CD4-positive, alpha-beta T cell (primary cell): ENCODE measurements around the gene PHIP. TPM values are rescaled to one million over a fixed set of nuclear protein-coding genes. Genes with fewer than 3 reads are reported as not detected.

ENCODE experiments used
- ATAC-seq: fragments of 200-7000 bp; cut with Tn5 transposase; one replicate; pipeline ENCODE4 v1.10.0; 2022; ENCODE audit warnings: mild to moderate bottlenecking; ENCODE audit not compliant: poor library complexity
- CTCF ChIA-PET: fragments of 350-600 bp; sonication (Branson Sonifier 250); formaldehyde crosslinking; loops from one replicate; lab custom pipeline; 2021; ENCODE audit warnings: antibody characterized with exemption, inconsistent platforms; lab: Charles Lee
- POLR2A ChIA-PET: fragments of 350-600 bp; sonication (Branson Sonifier 250); formaldehyde crosslinking; loops from one replicate; lab custom pipeline; 2021; ENCODE audit warnings: antibody characterized with exemption, inconsistent platforms; lab: Charles Lee
- DNase-seq, 14 experiments: peaks; one replicate each; pipeline ENCODE4 v3.0.0-alpha.2; 2013 to 2020; ENCODE audit warnings: mixed read lengths in 2 of 14
- H3K27ac ChIP-seq, 2 donors: one replicate each; pipeline versions ENCODE4 v1.5.1 to v1.7.0; 2013; ENCODE audit warnings: low read length in 2 of 2, low read depth in 1 of 2, mild to moderate bottlenecking in 1 of 2
- H3K27me3 ChIP-seq, 2 experiments: 1 replicate in 1 of 2; 2 replicates in 1 of 2; pipeline versions ENCODE4 v1.6.1 to v1.7.0; 2013; ENCODE audit warnings: low read length in 2 of 2, control low read depth in 1 of 2, mild to moderate bottlenecking in 1 of 2, moderate library complexity in 1 of 2; ENCODE audit not compliant: insufficient read depth in 2 of 2, control insufficient read depth in 1 of 2
- H3K36me3 ChIP-seq: one replicate; pipeline ENCODE4 v1.6.1; 2013; ENCODE audit warnings: low read length, control low read depth; ENCODE audit not compliant: insufficient read depth
- H3K4me1 ChIP-seq: one replicate; pipeline ENCODE4 v1.6.1; 2013; ENCODE audit warnings: low read length, control low read depth; ENCODE audit not compliant: insufficient read depth
- H3K4me3 ChIP-seq: one replicate; pipeline ENCODE4 v1.5.1; 2013; ENCODE audit warnings: mild to moderate bottlenecking, low read length, moderate library complexity
- H3K9me3 ChIP-seq, 2 experiments: 1 replicate in 1 of 2; 2 replicates in 1 of 2; pipeline versions ENCODE4 v1.6.1 to v1.7.0; 2013; ENCODE audit warnings: low read length in 2 of 2, mild to moderate bottlenecking in 2 of 2, control low read depth in 1 of 2, moderate library complexity in 1 of 2; ENCODE audit not compliant: control insufficient read depth in 1 of 2, insufficient read depth in 1 of 2
- H3K27ac Mint-ChIP-seq: one replicate; pipeline ENCODE4 v1.8.0; 2020; ENCODE audit warnings: mixed read lengths
- H3K27me3 Mint-ChIP-seq: one replicate; pipeline ENCODE4 v1.8.0; 2021; ENCODE audit warnings: mixed read lengths
- H3K36me3 Mint-ChIP-seq: one replicate; pipeline ENCODE4 v1.8.0; 2021; ENCODE audit warnings: low read depth, mixed read lengths
- H3K4me1 Mint-ChIP-seq: one replicate; pipeline ENCODE4 v1.8.0; 2021; ENCODE audit warnings: low read depth, mixed read lengths
- H3K4me3 Mint-ChIP-seq: one replicate; pipeline ENCODE4 v1.8.0; 2020; ENCODE audit warnings: mild to moderate bottlenecking, mixed read lengths
- H3K9me3 Mint-ChIP-seq: one replicate; pipeline ENCODE4 v1.8.0; 2020; ENCODE audit warnings: mixed read lengths
- intact Hi-C, 2 experiments: fragments of 100-400 bp; cut with DNase I in 1 of 2; cut with micrococcal nuclease in 1 of 2; formaldehyde crosslinking; loops; one replicate each; pipeline versions ENCODE4 v1.15.1 to v1.9.0; 2023 to 2025; cut with DNase I, micrococcal nuclease
- total RNA-seq, 174 experiments: library from RNA in 2 of 174; stranded (reverse) in 2 of 174; gene quantifications; one replicate each; pipeline ENCODE4 v1.2.3 and lab custom pipeline; 2021 to 2026
- TF ChIP-seq, protein P1 (sequence below): fragments of 200-600 bp; IDR thresholded peaks from one replicate; pipeline ENCODE4 v1.8.0; 2022; ENCODE audit warnings: antibody characterized with exemption, mild to moderate bottlenecking

Gene PHIP
- total RNA-seq, 2 experiments from 2014 or later = 35.7 to 36.9 TPM

DNA sequence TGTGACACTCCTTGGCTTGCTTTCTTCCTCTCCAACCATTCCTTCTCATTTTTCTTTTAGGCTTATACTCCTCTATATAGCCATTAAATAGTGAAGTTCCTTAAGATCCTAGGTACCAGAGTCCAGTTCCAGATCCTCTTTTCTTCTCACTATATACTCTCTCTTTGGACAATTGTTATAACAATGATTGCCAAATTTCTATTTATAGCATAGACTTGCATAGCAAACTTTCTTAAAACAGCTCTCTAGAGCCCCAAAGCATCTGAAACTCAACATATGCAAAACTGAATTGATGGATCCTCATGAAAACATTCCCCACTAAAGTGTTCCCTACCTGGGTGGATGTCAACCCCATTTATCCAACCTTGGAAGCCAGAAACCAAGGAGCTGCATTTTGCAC, 13.4 kb downstream of the PHIP start:
- no peak overlapping the region for H3K27ac Mint-ChIP-seq
- intact Hi-C loops = no loop called here
- no peaks in the 10 kb centered on the region for H3K27me3 Mint-ChIP-seq
- DNase-seq (no peak), ATAC-seq (no peak)
- Histone ChIP-seq H3K27ac (no peak overlapping the region), H3K4me1 (peaks cover 5% of the 10 kb centered on the region), H3K4me3 (no peak overlapping the region), H3K9me3 (no peaks in the 10 kb centered on the region), H3K36me3 (peaks cover 14% of the 10 kb centered on the region), H3K27me3 (no peaks in the 10 kb centered on the region)
- H3K36me3 Mint-ChIP-seq = peaks cover 10% of the 10 kb centered on the region
- no peak overlapping the region for H3K4me3 Mint-ChIP-seq
- ChIA-PET POLR2A (interaction anchor here (3.4 kb wide), 1 partner anchor 13 kb away, joined by 17 read pairs; the partner anchor contains the start of gene PHIP), CTCF (no interaction called here)
- peaks cover 21% of the 10 kb centered on the region for H3K4me1 Mint-ChIP-seq
- TF ChIP-seq, protein P1, sequence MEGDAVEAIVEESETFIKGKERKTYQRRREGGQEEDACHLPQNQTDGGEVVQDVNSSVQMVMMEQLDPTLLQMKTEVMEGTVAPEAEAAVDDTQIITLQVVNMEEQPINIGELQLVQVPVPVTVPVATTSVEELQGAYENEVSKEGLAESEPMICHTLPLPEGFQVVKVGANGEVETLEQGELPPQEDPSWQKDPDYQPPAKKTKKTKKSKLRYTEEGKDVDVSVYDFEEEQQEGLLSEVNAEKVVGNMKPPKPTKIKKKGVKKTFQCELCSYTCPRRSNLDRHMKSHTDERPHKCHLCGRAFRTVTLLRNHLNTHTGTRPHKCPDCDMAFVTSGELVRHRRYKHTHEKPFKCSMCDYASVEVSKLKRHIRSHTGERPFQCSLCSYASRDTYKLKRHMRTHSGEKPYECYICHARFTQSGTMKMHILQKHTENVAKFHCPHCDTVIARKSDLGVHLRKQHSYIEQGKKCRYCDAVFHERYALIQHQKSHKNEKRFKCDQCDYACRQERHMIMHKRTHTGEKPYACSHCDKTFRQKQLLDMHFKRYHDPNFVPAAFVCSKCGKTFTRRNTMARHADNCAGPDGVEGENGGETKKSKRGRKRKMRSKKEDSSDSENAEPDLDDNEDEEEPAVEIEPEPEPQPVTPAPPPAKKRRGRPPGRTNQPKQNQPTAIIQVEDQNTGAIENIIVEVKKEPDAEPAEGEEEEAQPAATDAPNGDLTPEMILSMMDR = no peak
- no peaks in the 10 kb centered on the region for H3K9me3 Mint-ChIP-seq

DNA sequence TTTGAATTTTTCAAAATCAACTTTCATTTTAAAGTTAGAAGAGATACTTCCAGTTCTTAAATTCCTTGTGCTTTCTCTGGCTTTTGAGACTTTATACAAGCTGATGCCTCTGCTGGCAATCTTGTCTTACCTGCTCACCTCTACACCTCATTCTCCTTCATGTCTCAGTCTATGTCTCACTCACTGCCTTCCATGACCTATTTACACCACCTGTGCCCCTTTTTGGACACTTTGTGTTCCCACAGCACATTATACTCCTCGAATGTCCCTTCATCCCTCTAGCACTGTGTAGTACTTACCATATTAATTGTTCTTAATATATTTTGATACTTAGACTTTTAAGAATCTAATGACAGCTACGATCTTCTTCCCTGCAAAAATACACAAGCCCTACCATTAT, 15.3 kb downstream of the PHIP start:
- intact Hi-C loops = no loop called here
- H3K27me3 ChIP-seq = no peaks in the 10 kb centered on the region
- CTCF ChIA-PET = interaction anchor here (1.0 to 1.3 kb wide), 2 partner anchors 9 to 12 kb away, joined by 3 read pairs; no protein-coding TSS in a partner anchor
- no peaks in the 10 kb centered on the region for H3K9me3 ChIP-seq
- Mint-ChIP-seq H3K27ac (no peak overlapping the region), H3K4me3 (no peak overlapping the region), H3K36me3 (peaks cover 26% of the 10 kb centered on the region), H3K27me3 (no peaks in the 10 kb centered on the region), H3K4me1 (peaks cover 20% of the 10 kb centered on the region), H3K9me3 (no peaks in the 10 kb centered on the region)
- ATAC-seq (no peak), DNase-seq (no peak)
- POLR2A ChIA-PET = interaction anchor here (2.2 to 3.4 kb wide), 2 partner anchors 14 to 15 kb away, joined by 14 to 17 read pairs; partner anchors contain the start of gene PHIP
- peaks cover 26% of the 10 kb centered on the region for H3K36me3 ChIP-seq
- TF ChIP-seq, protein P1 = no peak
- H3K4me1 ChIP-seq = peaks cover 5% of the 10 kb centered on the region
- H3K4me3 ChIP-seq = no peak overlapping the region
- H3K27ac ChIP-seq = no peak overlapping the region

DNA sequence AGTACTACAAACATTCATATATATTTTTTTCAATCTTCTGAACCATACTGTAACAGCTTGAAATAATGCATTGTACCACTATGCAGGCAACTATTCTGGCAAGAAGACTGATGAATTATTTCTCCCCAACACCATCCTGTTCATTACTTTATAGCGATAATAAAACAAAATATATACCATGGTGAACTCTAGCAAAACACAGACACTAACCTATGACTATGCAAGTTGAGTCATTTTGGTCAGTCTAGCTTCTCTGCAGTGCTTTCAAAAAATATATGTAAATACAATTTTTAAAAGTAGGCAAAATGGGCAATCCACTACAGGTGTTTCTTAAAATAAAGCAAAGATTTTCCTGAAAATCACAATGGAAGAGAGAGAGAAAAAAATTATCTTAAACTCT, 20.3 kb downstream of the PHIP start:
- Mint-ChIP-seq H3K9me3 (no peaks in the 10 kb centered on the region), H3K4me3 (no peak overlapping the region), H3K4me1 (peaks cover 20% of the 10 kb centered on the region), H3K36me3 (peaks cover 75% of the 10 kb centered on the region), H3K27me3 (no peaks in the 10 kb centered on the region), H3K27ac (no peak overlapping the region)
- ATAC-seq = no peak
- H3K27ac ChIP-seq = no peak overlapping the region
- H3K36me3 ChIP-seq = peaks cover 58% of the 10 kb centered on the region
- H3K9me3 ChIP-seq = peaks cover 0 to 4% of the 10 kb centered on the region in 2 experiments
- ChIA-PET CTCF (no interaction called here), POLR2A (interaction anchor here (1.0 kb wide), 1 partner anchor 20 kb away, joined by 3 read pairs; the partner anchor contains the start of gene PHIP)
- H3K4me1 ChIP-seq = no peaks in the 10 kb centered on the region
- intact Hi-C loops = loop anchor here in 1 of 2 experiments (10.0 kb wide), 1 partner anchor 53 kb away; no protein-coding TSS in a partner anchor
- TF ChIP-seq, protein P1 = no peak
- no peaks in the 10 kb centered on the region for H3K27me3 ChIP-seq
- H3K4me3 ChIP-seq = no peak overlapping the region
- DNase-seq = no peak
